ENCODE data around the gene TMUB2. TPM values are rescaled to one million over a fixed set of nuclear protein-coding genes. Genes with fewer than 3 reads are reported as not detected.

Gene TMUB2
- total RNA-seq (2011; cell fraction: chromatin; rRNA removed; ENCODE audit: low replicate concordance): 38.1 and 99.8 TPM in 2 replicates
- total RNA-seq (2011; cell fraction: nucleolus; rRNA removed): 73.8 and 91.2 TPM in 2 replicates
- total RNA-seq (2011; cell fraction: nucleoplasm; rRNA removed): 60.6 and 66.9 TPM in 2 replicates
- total RNA-seq (2014; rRNA removed): 16.3 and 25.4 TPM in 2 replicates
- total RNA-seq (2014; rRNA removed; fragmentation: Illumina TruSeq; extraction: Trizol): 8.4 and 9.7 TPM in 2 replicates
- total RNA-seq (2015; rRNA removed; fragmentation: Illumina TruSeq; extraction: Trizol): 15.6 and 15.8 TPM in 2 replicates
- total RNA-seq (2021): 20.3 and 21.1 TPM in 2 replicates
- polyA plus RNA-seq (2011; rRNA removed): 24.1 and 29.5 TPM in 2 replicates
- 31.6 and 38.9 TPM in 2 replicates for polyA plus RNA-seq (2011; cell fraction: cytosol; rRNA removed)
- polyA plus RNA-seq (2011; cell fraction: nucleus; rRNA removed): 115 and 122 TPM in 2 replicates
- polyA plus RNA-seq (2012): 20.3 and 28.3 TPM in 2 replicates
- polyA plus RNA-seq (2014; fragmentation: Illumina TruSeq; extraction: Trizol): 24.0 and 26.8 TPM in 2 replicates
- polyA plus RNA-seq (2014; fragmentation: Nextera tagmentation; extraction: Ambion mirVana): 1 to 10 TPM; 4.1 to 6.2 TPM
- polyA plus RNA-seq (2014; rRNA removed): 27.3 and 29.8 TPM in 2 replicates
- 10.3 and 12.0 TPM in 2 replicates for polyA minus RNA-seq (2011; rRNA and poly(A)+ RNA removed)
- polyA minus RNA-seq (2011; cell fraction: cytosol; rRNA and poly(A)+ RNA removed): 7.9 and 10.4 TPM in 2 replicates
- polyA minus RNA-seq (2011; cell fraction: nucleus; rRNA and poly(A)+ RNA removed): 13.3 and 18.0 TPM in 2 replicates
- percentile 77 among the genes with signal in this experiment for Bru-seq, nascent RNA
- BruChase-seq, experiment 1, labeled RNA remaining after a 2-hour chase: percentile 73 among the genes with signal in this experiment
- BruChase-seq, experiment 2, labeled RNA remaining after a 6-hour chase: percentile 75 among the genes with signal in this experiment
- long read RNA-seq, experiment 1, partial matches to known transcripts: 41 of 67 reads
- long read RNA-seq, experiment 1, other reads (novel, unspliced or antisense): 18 of 67 reads
- long read RNA-seq, experiment 2, partial matches to known transcripts: 11 of 28 reads
- long read RNA-seq, experiment 2, other reads (novel, unspliced or antisense): 15 of 28 reads
- long read RNA-seq, experiment 3, partial matches to known transcripts: 5 of 23 reads
- long read RNA-seq, experiment 3, other reads (novel, unspliced or antisense): 13 of 23 reads

- H3K9me3 ChIP-seq (replicated peaks; ENCODE audit: control insufficient read depth, insufficient read depth, low read depth, low read length): no peaks in the 10 kb centered on the region
- peaks cover 59% of the 10 kb centered on the region for H3K79me2 ChIP-seq (ENCODE audit: control insufficient read depth, insufficient read depth, low read length)
- peaks cover 51% of the 10 kb centered on the region for H3K36me3 ChIP-seq (ENCODE audit: control insufficient read depth, insufficient read depth, low read length)
- H3K4me1 ChIP-seq (replicated peaks in 1 of 2; ENCODE audit: control insufficient read depth in 2 of 2, insufficient read depth in 2 of 2, low read length in 2 of 2): peaks cover 13 to 23% of the 10 kb centered on the region in 2 experiments
- H3K9me1 ChIP-seq (ENCODE audit: control insufficient read depth, insufficient read depth, low read length): no peaks in the 10 kb centered on the region
- intact Hi-C loops (cut with micrococcal nuclease) (no loop called here), in situ Hi-C loops (cut with MboI) (no loop called here)
- H4K20me1 ChIP-seq (replicated peaks; ENCODE audit: control insufficient read depth, insufficient read depth, low read length): 0 out of 2 replicates have a peak, but pooled peaks cover 5% of the 10 kb centered on the region
- peak within 1 kb of the TSS; percentile 97 for H2AFZ ChIP-seq (ENCODE audit: low read depth, low read length)
- CTCF ChIA-PET (ENCODE audit: low intra/inter-chr PET ratio): no interaction called here
- peak within 1 kb of the TSS; percentile 96 for H3K4me2 ChIP-seq (ENCODE audit: insufficient read depth, low read length)
- TSS peak; percentile 67 for BruUV-seq (replicated peaks)
- POLR2A ChIA-PET: interaction anchor here (0.7 to 4.5 kb wide), 26 partner anchors 8 to 242 kb away, joined by 3 to 35 read pairs (median 4); partner anchors contain the start of genes G6PC3 and HDAC5
- FAIRE-seq (peak; percentile 98), DNase-seq (ENCODE audit: extremely low read depth in 1 of 4, low spot score in 3 of 4) (peak; percentile 99 to 100 (median 99)), ATAC-seq (peak; percentile 89)
- under 1% methylated on average over 48 of the region's 50 CpGs for WGBS (ENCODE audit: insufficient coverage, low coverage, missing lambda C conversion rate)
- H3K9ac ChIP-seq (ENCODE audit: insufficient read depth in 1 of 2, low read depth in 2 of 2, low read length in 2 of 2): peak within 1 kb of the TSS; percentile 95 to 97
- H3K4me3 ChIP-seq: peak within 1 kb of the TSS; percentile 93
- peak within 1 kb of the TSS; percentile 97 for H3K27ac ChIP-seq (ENCODE audit: extremely low read depth, low read depth, low read length)
- no peaks in the 10 kb centered on the region for H3K27me3 ChIP-seq (ENCODE audit: control insufficient read depth in 2 of 2, insufficient read depth in 2 of 2, low read length in 2 of 2)
- TF ChIP-seq TRIM28 (IDR thresholded peaks at IDR 0.05) (no peak), NR2C1 (IDR thresholded peaks at IDR 0.05) (peak; percentile 84), NR2C1 (tag; IDR thresholded peaks at IDR 0.05) (peak; percentile 86), HCFC1 (IDR thresholded peaks at IDR 0.05; ENCODE audit: low read depth, low read length) (peak; percentile 59), TEAD4 (IDR thresholded peaks at IDR 0.05; ENCODE audit: low read length) (peak; percentile 29; the same call in 1 of the 2 replicates), TEAD4 (CRISPR knock-in tag; IDR thresholded peaks at IDR 0.05; ENCODE audit: borderline replicate concordance) (no peak), KDM2B (CRISPR knock-in tag; IDR thresholded peaks at IDR 0.05) (no peak), ZBTB49 (CRISPR knock-in tag; IDR thresholded peaks at IDR 0.05; ENCODE audit: borderline replicate concordance) (0 out of 2 replicates have a peak, but pooled peaks have one; percentile 31), ARID1B (IDR thresholded peaks at IDR 0.05) (peak; percentile 34; the same call in 1 of the 2 replicates), SAFB2 (IDR thresholded peaks at IDR 0.05; ENCODE audit: borderline replicate concordance, low read depth, low read length, severe bottlenecking) (no peak), E2F6 (IDR thresholded peaks at IDR 0.05; ENCODE audit: borderline replicate concordance in 1 of 2, extremely low read depth in 1 of 2, insufficient read depth in 1 of 2, insufficient read length in 1 of 2, low read depth in 1 of 2, low read length in 1 of 2, poor library complexity in 1 of 2, severe bottlenecking in 1 of 2) (peak in 1 of 2 experiments; percentile 50), ZNF121 (CRISPR knock-in tag; conservative IDR thresholded peaks at IDR 0.05) (0 out of 2 replicates have a peak, but pooled peaks have one; percentile 35), ZFP1 (CRISPR knock-in tag; IDR thresholded peaks at IDR 0.05) (no peak)
These were observed at the start of gene TMUB2 for GRCh38 chr17:44186307-44187130. TMUB2 (plus strand) TSS chr17:44186972; CDS start chr17:44187709, 737 bp downstream.

All from K562 (cell line).